ENCODE measurements around the gene MYO1A.
A peak's percentile ranks its signal among the peaks of the same experiment; 100 is the strongest.
"Not testable (repeated sequence)": the region's sequence is repeated elsewhere in the genome, so short reads cannot be mapped to it uniquely, and the experiment has no call there.

The MYO1A gene

GRCh38 chr12:56991319-56992246, 58.3 kb downstream of the MYO1A start:
- no peak for DNase-seq

DNA sequence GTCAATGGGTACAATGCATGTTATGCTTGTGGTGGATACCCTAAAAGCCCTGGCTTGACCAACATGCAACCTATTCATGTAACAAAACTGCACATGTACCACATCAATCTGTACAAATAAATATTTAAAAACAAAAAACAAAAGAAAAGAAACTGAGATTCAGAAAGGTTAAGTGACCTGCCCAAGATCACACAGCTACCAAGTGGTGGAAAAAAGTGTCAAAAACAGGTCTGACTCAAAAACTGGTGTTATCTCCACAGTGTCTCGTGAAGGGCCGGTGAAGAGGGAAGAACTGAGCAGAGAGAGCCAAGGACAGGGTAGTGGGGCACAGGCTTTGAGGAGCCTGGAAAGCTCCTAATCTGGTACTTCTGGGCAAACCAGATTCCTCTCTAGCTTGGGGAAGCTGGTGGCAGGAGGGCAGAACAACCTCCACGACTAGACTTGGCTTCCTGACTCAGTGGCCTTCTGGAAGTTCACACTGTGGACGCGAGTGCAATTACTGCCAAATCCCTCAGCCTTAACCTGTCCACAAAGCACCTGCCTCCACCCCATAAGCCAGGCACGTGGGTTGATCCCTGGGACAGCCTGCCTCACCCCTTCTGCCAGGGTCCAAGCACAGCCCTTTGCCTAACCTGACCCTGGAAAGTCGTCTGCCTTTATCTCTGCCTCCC, 59.1 kb downstream of the MYO1A start:
- no peak for DNase-seq

DNA sequence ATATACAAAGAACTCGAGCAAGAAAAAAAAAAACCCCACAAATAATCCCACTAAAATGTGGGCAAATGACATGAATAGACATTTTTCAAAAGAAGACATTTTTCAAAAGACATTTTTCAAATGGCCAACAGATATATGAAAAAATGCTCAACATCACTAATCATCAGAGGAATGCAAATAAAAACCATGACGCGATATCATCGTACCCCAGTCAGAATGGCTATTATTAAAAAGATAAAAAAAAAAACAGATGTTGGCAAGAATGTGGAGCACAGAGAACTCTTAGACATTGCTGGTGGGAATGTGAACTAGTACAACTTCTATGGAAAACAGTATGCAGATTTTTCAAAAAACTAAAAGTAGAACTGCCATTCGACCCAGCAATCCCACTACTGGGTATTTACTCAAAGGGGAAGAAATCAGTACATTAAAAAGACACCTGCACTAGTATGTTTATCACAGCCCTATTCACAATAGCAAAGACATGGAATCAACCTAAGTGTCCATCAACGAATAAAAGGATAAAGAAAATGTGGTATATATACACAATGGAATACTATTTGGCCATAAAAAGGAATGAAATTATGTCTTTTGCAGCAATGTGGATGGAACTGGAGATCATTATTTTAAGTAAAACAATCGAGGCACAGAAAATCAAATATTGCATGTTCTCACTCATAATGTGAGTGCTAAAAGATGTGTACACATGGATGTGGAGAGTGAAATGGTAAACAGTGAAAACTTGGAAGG, 59.9 kb downstream of the MYO1A start:
- no peak for DNase-seq

GRCh38 chr12:56988207-56988739, 61.7 kb downstream of the MYO1A start:
- no peak for DNase-seq

GRCh38 chr12:56987551-56988053, 62.3 kb downstream of the MYO1A start:
- DNase-seq, result peak; percentile 73

GRCh38 chr12:56987011-56987410, 62.9 kb downstream of the MYO1A start:
- no peak for DNase-seq

DNA sequence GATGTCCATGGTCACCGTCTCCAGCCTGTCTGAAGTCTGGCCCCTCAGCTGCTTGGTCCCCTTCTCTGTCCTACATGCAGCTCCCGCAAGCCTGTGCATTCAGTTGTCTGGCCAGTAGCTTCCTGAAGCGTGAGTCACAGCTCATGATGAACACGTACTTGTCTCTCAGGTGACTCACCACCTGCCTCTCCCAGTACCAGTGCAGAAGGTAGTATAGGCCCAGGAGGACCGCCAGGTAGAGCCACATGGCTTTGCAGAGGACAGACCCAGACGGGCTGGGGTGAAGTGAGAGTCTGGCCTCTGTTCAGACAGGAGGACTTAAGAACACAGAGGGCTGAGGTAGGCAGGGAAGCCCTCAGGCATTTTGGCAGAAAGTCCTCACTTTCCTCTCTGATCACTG, 64.2 kb downstream of the MYO1A start:
- DNase-seq, result not testable (repeated sequence)

DNA sequence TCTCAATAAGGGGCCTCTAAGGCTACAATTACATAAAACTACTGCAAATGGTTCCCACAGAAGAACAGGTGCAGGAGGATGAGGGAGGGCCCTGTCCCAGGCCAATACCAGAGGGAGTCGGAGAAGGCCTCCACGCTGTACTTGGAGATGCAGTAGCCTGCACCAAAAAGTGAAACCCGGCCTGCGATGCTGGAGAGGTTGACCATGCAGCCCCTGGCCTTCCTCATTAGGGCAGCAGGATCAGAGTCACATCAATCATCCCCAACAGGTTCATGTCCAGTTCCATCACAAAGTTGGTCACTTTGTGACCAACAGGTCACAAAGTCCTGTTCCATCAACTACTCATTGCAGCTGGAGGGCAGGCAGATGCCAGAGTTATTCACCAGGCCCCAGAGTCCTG, 66.5 kb downstream of the MYO1A start:
- no peak for DNase-seq

DNA sequence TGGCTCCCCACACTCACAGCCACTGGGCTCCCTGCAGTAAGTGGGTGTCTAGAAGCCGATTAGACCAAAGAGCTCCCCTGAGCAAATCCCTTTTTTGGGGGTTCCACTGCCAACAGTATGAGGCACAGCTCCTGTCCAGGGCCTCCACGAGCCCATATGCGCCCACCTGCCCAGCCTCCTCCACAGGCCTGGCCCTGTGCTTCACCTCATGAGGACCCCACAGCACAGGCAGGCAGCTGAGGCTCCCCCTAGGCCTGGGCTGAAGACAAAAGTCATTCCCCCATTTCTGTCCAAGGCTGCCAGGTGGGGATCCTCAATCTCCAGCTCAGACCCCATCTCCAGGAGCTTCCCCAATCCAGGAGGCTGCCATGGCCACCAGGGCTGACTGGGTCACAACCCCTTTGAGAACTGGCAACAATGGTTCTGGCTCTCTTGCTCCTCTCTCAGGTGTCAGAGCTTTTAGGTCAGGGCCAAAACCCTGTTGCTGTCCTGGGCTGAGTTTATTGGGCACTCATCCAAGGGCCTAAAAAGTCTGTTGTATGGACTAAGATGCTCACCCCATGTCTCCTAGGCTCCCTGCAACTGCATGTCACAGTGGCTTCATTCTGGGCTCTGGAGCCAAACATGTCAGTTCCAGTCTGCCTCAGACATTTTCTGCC, 67.2 kb downstream of the MYO1A start:
- not testable (repeated sequence) for DNase-seq

DNA sequence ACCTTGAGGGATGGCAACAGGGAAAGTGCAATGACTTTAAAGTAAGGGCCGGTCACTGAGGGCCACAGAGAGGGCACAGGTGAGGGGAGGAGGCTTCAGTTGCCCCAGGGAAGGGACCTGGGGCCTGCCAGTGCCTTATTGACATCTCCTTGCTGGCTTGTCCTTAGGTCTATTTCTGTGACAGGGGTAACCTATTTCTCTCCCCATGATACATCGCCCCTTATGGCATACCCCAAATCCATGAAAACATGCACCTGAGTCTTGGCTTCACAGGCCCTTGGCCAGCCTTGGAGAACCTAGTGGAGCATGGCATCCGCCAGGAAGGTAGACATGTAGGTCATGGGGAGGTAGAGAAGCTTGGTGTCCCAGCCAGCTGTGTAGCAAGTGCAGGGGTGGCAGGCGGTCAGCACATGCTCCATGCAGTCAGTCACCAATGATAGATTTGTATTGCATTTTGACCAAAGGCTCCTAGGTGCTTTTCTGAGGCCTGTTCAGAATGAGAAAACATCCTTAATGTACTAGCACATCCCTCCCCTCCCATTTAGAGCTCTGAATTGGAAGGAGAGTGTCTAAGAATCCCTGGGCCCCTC, 68.9 kb downstream of the MYO1A start:
- DNase-seq, result no peak

GRCh38 chr12:56980268-56980667, 69.7 kb downstream of the MYO1A start:
- DNase-seq, result no peak

DNA sequence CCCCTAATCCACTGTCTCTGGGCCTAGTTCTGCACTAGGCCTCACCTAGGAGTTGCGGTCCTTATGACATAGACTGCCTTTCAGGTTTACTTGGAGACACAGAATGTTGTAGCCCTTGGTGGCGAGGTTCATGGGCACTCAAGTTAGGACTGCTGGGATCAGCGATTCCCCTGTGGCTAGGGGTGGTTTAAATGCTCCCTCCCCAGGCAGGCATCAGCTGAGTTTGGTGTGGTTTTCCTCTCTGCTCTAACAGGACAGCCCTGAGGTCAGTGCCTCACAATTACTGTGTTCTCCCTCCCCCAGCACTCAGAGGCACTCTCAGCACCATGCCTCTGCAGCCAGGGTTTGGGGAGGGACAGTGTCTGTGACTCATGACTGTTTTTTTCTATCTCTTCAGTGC, 70.3 kb downstream of the MYO1A start:
- no peak for DNase-seq
